HG03108 (cell line): ENCODE data around the gene VAC14.

Experiments used
- ATAC-seq: cut with Tn5 transposase; IDR thresholded peaks from one replicate; pipeline ENCODE4 v1.9.1; 2021; ENCODE audit warnings: moderate library complexity; ENCODE audit not compliant: unreplicated experiment

VAC14 gene

GRCh38 chr16:70725912-70726828, 74.8 kb downstream of the VAC14 start:
- ATAC-seq = no peak

- no peak for ATAC-seq
These were observed 75.7 kb downstream of the VAC14 start for GRCh38 chr16:70725024-70725911.

GRCh38 chr16:70724146-70725023, 76.6 kb downstream of the VAC14 start:
- ATAC-seq = no peak

- no peak for ATAC-seq
These were observed 77.2 kb downstream of the VAC14 start for GRCh38 chr16:70723740-70724145.

GRCh38 chr16:70721202-70721963, 79.6 kb downstream of the VAC14 start:
- ATAC-seq = no peak

- no peak for ATAC-seq
These were observed 80.3 kb downstream of the VAC14 start for GRCh38 chr16:70720425-70721201.

- ATAC-seq = no peak
These were observed 83.9 kb downstream of the VAC14 start for GRCh38 chr16:70717065-70717464.

GRCh38 chr16:70715860-70716357, 85.0 kb downstream of the VAC14 start:
- ATAC-seq = no peak

- no peak for ATAC-seq
These were observed 85.7 kb downstream of the VAC14 start for GRCh38 chr16:70715055-70715858.

- ATAC-seq = no peak
These were observed 86.3 kb downstream of the VAC14 start for GRCh38 chr16:70714581-70715054.

- ATAC-seq = no peak
These were observed 87.1 kb downstream of the VAC14 start for GRCh38 chr16:70713824-70714223.

GRCh38 chr16:70713342-70713741, 87.6 kb downstream of the VAC14 start:
- ATAC-seq = no peak

GRCh38 chr16:70712942-70713341, 88.0 kb downstream of the VAC14 start:
- ATAC-seq = no peak

- ATAC-seq = no peak
These were observed 88.6 kb downstream of the VAC14 start for GRCh38 chr16:70712359-70712758.

- no peak for ATAC-seq
These were observed 89.5 kb downstream of the VAC14 start for GRCh38 chr16:70711211-70712031.

- no peak for ATAC-seq
These were observed 90.3 kb downstream of the VAC14 start for GRCh38 chr16:70710422-70711210.
